Activated CD4-positive, alpha-beta T cell treated with anti-CD3 and anti-CD28 coated beads, Interleukin-2, amount 50 U/mL, for 1 hour (primary cell): Measurements from ENCODE around the gene ADGRG2.

Experiments
- DNase-seq: peaks from one replicate; pipeline ENCODE4 v3.0.0-alpha.2; 2020

The ADGRG2 gene

GRCh38 chrX:19121898-19122640, at the start of gene ADGRG2:
TSS of gene ADGRG2 (minus strand) at chrX:19122468. CDS start at chrX:19068834, 53,634 bp downstream.
- DNase-seq: no peak

GRCh38 chrX:19168609-19169008, 46.3 kb upstream of the ADGRG2 start:
- DNase-seq: no peak

- no peak for DNase-seq
These were observed 40.6 kb upstream of the ADGRG2 start for GRCh38 chrX:19162851-19163250.

GRCh38 chrX:19156186-19156585, 33.9 kb upstream of the ADGRG2 start:
- no peak for DNase-seq

GRCh38 chrX:19152762-19153161, 30.5 kb upstream of the ADGRG2 start:
- DNase-seq: no peak

- no peak for DNase-seq
These were observed 14.8 kb upstream of the ADGRG2 start for GRCh38 chrX:19137067-19137466.

- DNase-seq: no peak
These were observed 11.5 kb upstream of the ADGRG2 start for GRCh38 chrX:19133784-19134183.

- no peak for DNase-seq
These were observed 11.0 kb upstream of the ADGRG2 start for GRCh38 chrX:19133231-19133630.

GRCh38 chrX:19130628-19131027, 8.4 kb upstream of the ADGRG2 start:
- DNase-seq: no peak

- DNase-seq: no peak
These were observed 7.4 kb upstream of the ADGRG2 start for GRCh38 chrX:19129694-19130093.

GRCh38 chrX:19127649-19128168, 5.4 kb upstream of the ADGRG2 start:
- DNase-seq: no peak

GRCh38 chrX:19122641-19123009, 357 bp upstream of the ADGRG2 start:
- DNase-seq: no peak

- DNase-seq: no peak
These were observed 802 bp downstream of the ADGRG2 start for GRCh38 chrX:19121466-19121865.

GRCh38 chrX:19110642-19111041, 11.6 kb downstream of the ADGRG2 start:
- no peak for DNase-seq

GRCh38 chrX:19107035-19107434, 15.2 kb downstream of the ADGRG2 start:
- no peak for DNase-seq

- DNase-seq: no peak
These were observed 21.7 kb downstream of the ADGRG2 start for GRCh38 chrX:19100586-19100985.

- no peak for DNase-seq
These were observed 24.6 kb downstream of the ADGRG2 start for GRCh38 chrX:19097553-19098283.

GRCh38 chrX:19096586-19096985, 25.7 kb downstream of the ADGRG2 start:
- DNase-seq: no peak

GRCh38 chrX:19094654-19095053, 27.6 kb downstream of the ADGRG2 start:
- DNase-seq: no peak

GRCh38 chrX:19091596-19091995, 30.7 kb downstream of the ADGRG2 start:
- no peak for DNase-seq

- DNase-seq: no peak
These were observed 32.7 kb downstream of the ADGRG2 start for GRCh38 chrX:19089555-19090040.

- DNase-seq: no peak
These were observed 36.0 kb downstream of the ADGRG2 start for GRCh38 chrX:19086102-19086772.

- no peak for DNase-seq
These were observed 36.6 kb downstream of the ADGRG2 start for GRCh38 chrX:19085666-19086065.

GRCh38 chrX:19075754-19076153, 46.5 kb downstream of the ADGRG2 start:
- DNase-seq: no peak
